WTC11 (cell line): ENCODE measurements around the gene PLPP2. TPM values are rescaled to one million over a fixed set of nuclear protein-coding genes. Genes with fewer than 3 reads are reported as not detected.

Experiments
- ATAC-seq: fragments of 200-7000 bp; cut with Tn5 transposase; 2 replicates; pipeline ENCODE4 v1.10.0; 2021; ENCODE audit warnings: mild to moderate bottlenecking, moderate library complexity
- CTCF ChIA-PET: fragments of 300-600 bp; sonication (Branson Sonifier 250); formaldehyde crosslinking; loops from one replicate; lab custom pipeline; 2021; ENCODE audit warnings: antibody characterized with exemption; lab: Charles Lee
- POLR2A ChIA-PET: fragments of 350-600 bp; sonication (Branson Sonifier 250); formaldehyde crosslinking; loops from one replicate; lab custom pipeline; 2021; ENCODE audit warnings: antibody characterized with exemption; lab: Charles Lee
- DNase-seq: peaks from one replicate; pipeline ENCODE4 v3.0.0; 2021; ENCODE audit warnings: low spot score
- H3K27ac Mint-ChIP-seq: 2 replicates; pipeline ENCODE4 v1.8.0; 2021; ENCODE audit warnings: mixed read lengths
- H3K27me3 Mint-ChIP-seq: 2 replicates; pipeline ENCODE4 v1.8.0; 2021; ENCODE audit warnings: low read depth, mild to moderate bottlenecking, moderate library complexity, mixed read lengths
- H3K36me3 Mint-ChIP-seq: 2 replicates; pipeline ENCODE4 v1.8.0; 2021; ENCODE audit warnings: mixed read lengths
- H3K4me1 Mint-ChIP-seq: 2 replicates; pipeline ENCODE4 v1.8.0; 2022; ENCODE audit warnings: mixed read lengths
- H3K4me3 Mint-ChIP-seq: 2 replicates; pipeline ENCODE4 v1.8.0; 2021; ENCODE audit warnings: mild to moderate bottlenecking, moderate library complexity, mixed read lengths
- H3K9me3 Mint-ChIP-seq: 2 replicates; pipeline ENCODE4 v1.8.0; 2021; ENCODE audit warnings: mixed read lengths
- AFF4 ChIP-seq: sonication (generic); formaldehyde crosslinking; IDR thresholded peaks from 2 replicates; pipeline ENCODE4 v1.8.1; 2023; ENCODE audit warnings: mild to moderate bottlenecking, missing genetic modification reagents, borderline replicate concordance
- ARID4B ChIP-seq: sonication (generic); formaldehyde crosslinking; IDR thresholded peaks from 2 replicates; pipeline ENCODE4 v1.8.0; 2023; ENCODE audit warnings: missing genetic modification reagents, mild to moderate bottlenecking, borderline replicate concordance
- CREM ChIP-seq: sonication (generic); formaldehyde crosslinking; IDR thresholded peaks from 2 replicates; pipeline ENCODE4 v1.8.1; 2022; ENCODE audit warnings: mild to moderate bottlenecking, missing genetic modification reagents, moderate library complexity
- NR2C2 ChIP-seq: sonication (generic); formaldehyde crosslinking; IDR thresholded peaks from 2 replicates; pipeline ENCODE4 v1.8.0; 2022; ENCODE audit warnings: mild to moderate bottlenecking, missing genetic modification reagents
- OVOL2 ChIP-seq: fragments of 250-450 bp; sonication (Bioruptor Pico); IDR thresholded peaks from 2 replicates; pipeline ENCODE4 v1.9.0; 2021; ENCODE audit warnings: mild to moderate bottlenecking, borderline replicate concordance
- USF1 ChIP-seq: sonication (generic); formaldehyde crosslinking; IDR thresholded peaks from 2 replicates; pipeline ENCODE4 v1.8.0; 2022; ENCODE audit warnings: mild to moderate bottlenecking, missing genetic modification reagents
- ZNF121 ChIP-seq: sonication (generic); formaldehyde crosslinking; IDR thresholded peaks from 2 replicates; pipeline ENCODE4 v1.8.0; 2023; ENCODE audit warnings: missing genetic modification reagents
- ZNF281 ChIP-seq: sonication (generic); formaldehyde crosslinking; IDR thresholded peaks from 2 replicates; pipeline ENCODE4 v1.8.0; 2023; ENCODE audit warnings: mild to moderate bottlenecking, missing genetic modification reagents
- ZNF512 ChIP-seq: sonication (generic); formaldehyde crosslinking; IDR thresholded peaks from 2 replicates; pipeline ENCODE4 v1.8.1; 2022; ENCODE audit warnings: missing genetic modification reagents, borderline replicate concordance
- total RNA-seq: library from RNA; stranded (reverse); gene quantifications from 3 replicates; pipeline ENCODE4 v1.2.3, GENCODE V29; 2021

Gene PLPP2
- total RNA-seq, 1 experiment from 2014 or later = 78.7 TPM

GRCh38 chr19:325937-326565 is 34.8 kb upstream of the PLPP2 start:
- CTCF ChIA-PET = no interaction called here
- TF ChIP-seq ZNF121 (CRISPR knock-in tag) = no peak
- ATAC-seq (no peak), DNase-seq (no peak)
- H3K27ac Mint-ChIP-seq = no peak overlapping the region
- H3K9me3 Mint-ChIP-seq = peaks cover 7% of the 10 kb centered on the region
- no peaks in the 10 kb centered on the region for H3K27me3 Mint-ChIP-seq
- H3K4me1 Mint-ChIP-seq = no peaks in the 10 kb centered on the region
- POLR2A ChIA-PET = no interaction called here
- H3K4me3 Mint-ChIP-seq = no peak overlapping the region
- peaks cover 61% of the 10 kb centered on the region for H3K36me3 Mint-ChIP-seq

- peaks cover 61% of the 10 kb centered on the region for H3K36me3 Mint-ChIP-seq
- H3K4me3 Mint-ChIP-seq = no peak overlapping the region
- no peak for ATAC-seq
- peaks cover 9% of the 10 kb centered on the region for H3K9me3 Mint-ChIP-seq
- ChIA-PET POLR2A (no interaction called here), CTCF (no interaction called here)
- no peak for DNase-seq
- no peaks in the 10 kb centered on the region for H3K4me1 Mint-ChIP-seq
- TF ChIP-seq ZNF281 (CRISPR knock-in tag) = no peak
- TF ChIP-seq AFF4 (CRISPR knock-in tag) = no peak
- TF ChIP-seq CREM (CRISPR knock-in tag) = no peak
- TF ChIP-seq USF1 (CRISPR knock-in tag) = no peak
- no peak for TF ChIP-seq ARID4B (CRISPR knock-in tag)
- no peak for TF ChIP-seq ZNF512 (CRISPR knock-in tag)
- TF ChIP-seq OVOL2 = no peak
- no peak for TF ChIP-seq NR2C2
- H3K27ac Mint-ChIP-seq = no peak overlapping the region
- peaks cover 3% of the 10 kb centered on the region; the same call in 1 of the 2 replicates for H3K27me3 Mint-ChIP-seq
Observed at GRCh38 chr19:325173-325936, 34.2 kb upstream of the PLPP2 start.
